ENCODE results near the gene NHS. TPM values are rescaled to one million over a fixed set of nuclear protein-coding genes. Genes with fewer than 3 reads are reported as not detected.
A peak's percentile ranks its signal among the peaks of the same experiment; 100 is the strongest.
"Not testable (repeated sequence)": the region's sequence is repeated elsewhere in the genome, so short reads cannot be mapped to it uniquely, and the experiment has no call there.

Gene NHS
- polyA plus RNA-seq, 10 donors = 1.4 to 2.7 (median 2.2) TPM

GRCh38 chrX:17549107-17549651 is 174.2 kb downstream of the NHS start:
- no peak for DNase-seq

- DNase-seq = no peak
These were observed 175.0 kb downstream of the NHS start for GRCh38 chrX:17550011-17550410.

GRCh38 chrX:17552044-17552650 is 177.1 kb downstream of the NHS start:
- no peak for DNase-seq

GRCh38 chrX:17553469-17553868 is 178.5 kb downstream of the NHS start:
- no peak for DNase-seq

- DNase-seq = no peak
These were observed 179.0 kb downstream of the NHS start for GRCh38 chrX:17553961-17554482.

- DNase-seq = peak in 1 of 3 donors; percentile 15
These were observed 179.9 kb downstream of the NHS start for GRCh38 chrX:17554914-17555313.

GRCh38 chrX:17555846-17556245 is 180.8 kb downstream of the NHS start:
- DNase-seq = peak in 1 of 3 donors; percentile 44

GRCh38 chrX:17559728-17560379 is 184.9 kb downstream of the NHS start:
- DNase-seq = peak; percentile 42 to 76 (median 59)

- DNase-seq = no peak
These were observed 185.4 kb downstream of the NHS start for GRCh38 chrX:17560385-17560784.

- DNase-seq = no peak
These were observed 188.1 kb downstream of the NHS start for GRCh38 chrX:17563076-17563475.

- no peak for DNase-seq
These were observed 188.5 kb downstream of the NHS start for GRCh38 chrX:17563515-17563914.

- no peak for DNase-seq
These were observed 189.8 kb downstream of the NHS start for GRCh38 chrX:17564689-17565409.

- DNase-seq = no peak
These were observed 191.7 kb downstream of the NHS start for GRCh38 chrX:17566740-17567139.

- DNase-seq = peak in 1 of 3 donors; percentile 30
These were observed 192.2 kb downstream of the NHS start for GRCh38 chrX:17567187-17567586.

GRCh38 chrX:17567821-17568220 is 192.8 kb downstream of the NHS start:
- DNase-seq = no peak

GRCh38 chrX:17568804-17569203 is 193.8 kb downstream of the NHS start:
- not testable (repeated sequence) for DNase-seq

GRCh38 chrX:17579026-17579425 is 204.0 kb downstream of the NHS start:
- no peak for DNase-seq

GRCh38 chrX:17580539-17581152 is 205.6 kb downstream of the NHS start:
- DNase-seq = peak in 2 of 3 donors; percentile 73 to 80

GRCh38 chrX:17581641-17582040 is 206.6 kb downstream of the NHS start:
- no peak for DNase-seq

GRCh38 chrX:17584248-17584681 is 209.3 kb downstream of the NHS start:
- DNase-seq = no peak

- no peak for DNase-seq
These were observed 210.0 kb downstream of the NHS start for GRCh38 chrX:17585006-17585405.

- no peak for DNase-seq
These were observed 212.4 kb downstream of the NHS start for GRCh38 chrX:17587366-17587765.

All from muscle of back (tissue), 11 donors.